ENCODE results near the gene ZFPL1.

DNA sequence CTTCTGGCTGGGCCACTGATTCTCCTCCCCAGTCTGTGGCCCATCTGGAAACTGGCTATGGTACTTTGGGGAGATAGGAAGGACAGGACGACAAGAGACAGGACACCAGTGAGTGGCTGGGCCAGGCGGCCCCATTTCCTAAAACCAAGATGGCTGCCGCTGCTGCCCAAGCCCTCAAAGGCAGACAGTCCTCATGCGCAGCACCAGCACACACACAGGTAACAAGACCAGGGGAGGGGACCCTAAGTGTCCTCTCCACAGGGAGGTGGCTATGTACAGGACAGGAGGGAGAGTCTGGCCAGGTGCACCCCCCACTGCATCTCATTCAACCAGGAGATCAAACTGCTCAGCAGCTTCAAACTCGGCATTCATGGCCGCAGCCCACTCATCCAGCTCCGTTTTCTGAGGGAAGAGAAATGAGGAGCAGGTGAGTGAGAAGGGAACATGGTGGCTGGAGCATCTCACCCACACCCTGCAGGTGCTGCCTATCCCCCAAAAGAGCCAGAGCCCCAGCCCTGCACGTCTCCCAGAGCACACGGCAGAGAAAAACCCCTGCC, 5.2 kb upstream of the ZFPL1 start:
- TF ChIP-seq, protein P1, sequence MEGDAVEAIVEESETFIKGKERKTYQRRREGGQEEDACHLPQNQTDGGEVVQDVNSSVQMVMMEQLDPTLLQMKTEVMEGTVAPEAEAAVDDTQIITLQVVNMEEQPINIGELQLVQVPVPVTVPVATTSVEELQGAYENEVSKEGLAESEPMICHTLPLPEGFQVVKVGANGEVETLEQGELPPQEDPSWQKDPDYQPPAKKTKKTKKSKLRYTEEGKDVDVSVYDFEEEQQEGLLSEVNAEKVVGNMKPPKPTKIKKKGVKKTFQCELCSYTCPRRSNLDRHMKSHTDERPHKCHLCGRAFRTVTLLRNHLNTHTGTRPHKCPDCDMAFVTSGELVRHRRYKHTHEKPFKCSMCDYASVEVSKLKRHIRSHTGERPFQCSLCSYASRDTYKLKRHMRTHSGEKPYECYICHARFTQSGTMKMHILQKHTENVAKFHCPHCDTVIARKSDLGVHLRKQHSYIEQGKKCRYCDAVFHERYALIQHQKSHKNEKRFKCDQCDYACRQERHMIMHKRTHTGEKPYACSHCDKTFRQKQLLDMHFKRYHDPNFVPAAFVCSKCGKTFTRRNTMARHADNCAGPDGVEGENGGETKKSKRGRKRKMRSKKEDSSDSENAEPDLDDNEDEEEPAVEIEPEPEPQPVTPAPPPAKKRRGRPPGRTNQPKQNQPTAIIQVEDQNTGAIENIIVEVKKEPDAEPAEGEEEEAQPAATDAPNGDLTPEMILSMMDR (IDR thresholded peaks at IDR 0.05): no peak
- TF ChIP-seq POLR2A (IDR thresholded peaks at IDR 0.05; ENCODE audit: low read depth) (no peak), POLR2AphosphoS5 (IDR thresholded peaks at IDR 0.05) (no peak)

All from esophagus muscularis mucosa (tissue), 3 donors.